BLaER1 (cell line): ENCODE data around the gene D2HGDH.
"Not testable (repeated sequence)": the region's sequence is repeated elsewhere in the genome, so short reads cannot be mapped to it uniquely, and the experiment has no call there.

ENCODE experiments used
- H3K27ac ChIP-seq: shearing (Covaris generic); formaldehyde crosslinking; 2 replicates; pipeline ENCODE4 v1.8.1; 2022
- H3K27me3 ChIP-seq: shearing (Covaris generic); formaldehyde crosslinking; 2 replicates; pipeline ENCODE4 v1.8.1; 2022
- H3K36me3 ChIP-seq: shearing (Covaris generic); formaldehyde crosslinking; 2 replicates; pipeline ENCODE4 v1.8.1; 2022
- H3K4me1 ChIP-seq: shearing (Covaris generic); formaldehyde crosslinking; 2 replicates; pipeline ENCODE4 v1.8.1; 2022
- H3K4me2 ChIP-seq: shearing (Covaris generic); formaldehyde crosslinking; 2 replicates; pipeline ENCODE4 v1.8.1; 2022
- H3K4me3 ChIP-seq: shearing (Covaris generic); formaldehyde crosslinking; 2 replicates; pipeline ENCODE4 v1.8.1; 2022
- H3K9ac ChIP-seq: shearing (Covaris generic); formaldehyde crosslinking; 2 replicates; pipeline ENCODE4 v1.8.1; 2022
- H3K9me3 ChIP-seq: shearing (Covaris generic); formaldehyde crosslinking; 2 replicates; pipeline ENCODE4 v1.8.1; 2022
- H4K20me1 ChIP-seq: shearing (Covaris generic); formaldehyde crosslinking; 2 replicates; pipeline ENCODE4 v1.8.1; 2022
- Cebpa-rat ChIP-seq: shearing (Covaris generic); IDR thresholded peaks from 2 replicates; pipeline ENCODE4 v1.8.1; 2022

Gene D2HGDH

GRCh38 chr2:241753493-241753892 is 19.1 kb downstream of the D2HGDH start:
- no peak for TF ChIP-seq Cebpa-rat
- Histone ChIP-seq H4K20me1 (no peaks in the 10 kb centered on the region), H3K9me3 (no peaks in the 10 kb centered on the region; the same call in 1 of the 2 replicates), H3K36me3 (peaks cover 82% of the 10 kb centered on the region), H3K4me2 (no peak overlapping the region), H3K4me1 (peaks cover 37% of the 10 kb centered on the region), H3K27me3 (no peaks in the 10 kb centered on the region), H3K9ac (no peak overlapping the region; the same call in 1 of the 2 replicates), H3K27ac (peak overlapping the region; percentile 15; the same call in 1 of the 2 replicates), H3K4me3 (no peak overlapping the region)

GRCh38 chr2:241754042-241754441 is 19.6 kb downstream of the D2HGDH start:
- H3K4me1 ChIP-seq, result peaks cover 40% of the 10 kb centered on the region
- H3K4me2 ChIP-seq, result no peak overlapping the region
- H3K36me3 ChIP-seq, result peaks cover 82% of the 10 kb centered on the region
- H4K20me1 ChIP-seq, result no peaks in the 10 kb centered on the region
- no peak for TF ChIP-seq Cebpa-rat
- no peaks in the 10 kb centered on the region for H3K27me3 ChIP-seq
- H3K4me3 ChIP-seq, result no peak overlapping the region
- peak overlapping the region; percentile 15; the same call in 1 of the 2 replicates for H3K27ac ChIP-seq
- H3K9ac ChIP-seq, result no peak overlapping the region
- no peaks in the 10 kb centered on the region; the same call in 1 of the 2 replicates for H3K9me3 ChIP-seq

GRCh38 chr2:241755166-241755565 is 20.7 kb downstream of the D2HGDH start:
- no peak overlapping the region for H3K27ac ChIP-seq

GRCh38 chr2:241755777-241756176 is 21.3 kb downstream of the D2HGDH start:
- Histone ChIP-seq H3K27ac (no peak overlapping the region), H3K9me3 (peaks cover 3% of the 10 kb centered on the region; the same call in 1 of the 2 replicates), H3K27me3 (no peaks in the 10 kb centered on the region), H4K20me1 (no peaks in the 10 kb centered on the region), H3K4me1 (peaks cover 27% of the 10 kb centered on the region), H3K36me3 (peaks cover 90% of the 10 kb centered on the region), H3K9ac (no peak overlapping the region), H3K4me3 (no peak overlapping the region), H3K4me2 (no peak overlapping the region)
- no peak for TF ChIP-seq Cebpa-rat

More at GRCh38 chr2:241755166-241755565, 20.7 kb downstream of the D2HGDH start:
- peaks cover 33% of the 10 kb centered on the region for H3K4me1 ChIP-seq
- no peaks in the 10 kb centered on the region for H4K20me1 ChIP-seq
- H3K9me3 ChIP-seq, result peaks cover under 1% of the 10 kb centered on the region; the same call in 1 of the 2 replicates
- no peak for TF ChIP-seq Cebpa-rat
- H3K4me3 ChIP-seq, result no peak overlapping the region
- H3K4me2 ChIP-seq, result no peak overlapping the region
- H3K9ac ChIP-seq, result no peak overlapping the region
- peaks cover 85% of the 10 kb centered on the region for H3K36me3 ChIP-seq
- H3K27me3 ChIP-seq, result no peaks in the 10 kb centered on the region

- no peak for TF ChIP-seq Cebpa-rat
- no peak overlapping the region for H3K4me2 ChIP-seq
- peaks cover 68% of the 10 kb centered on the region for H3K36me3 ChIP-seq
- peaks cover 34% of the 10 kb centered on the region for H3K4me1 ChIP-seq
- no peak overlapping the region; the same call in 1 of the 2 replicates for H3K9ac ChIP-seq
- no peaks in the 10 kb centered on the region for H3K27me3 ChIP-seq
- no peak overlapping the region for H3K27ac ChIP-seq
- no peak overlapping the region for H3K4me3 ChIP-seq
- H3K9me3 ChIP-seq, result peaks cover 3% of the 10 kb centered on the region; the same call in 1 of the 2 replicates
- no peaks in the 10 kb centered on the region for H4K20me1 ChIP-seq
Measured at GRCh38 chr2:241759067-241759807, 24.8 kb downstream of the D2HGDH start.

- peaks cover 63% of the 10 kb centered on the region for H3K36me3 ChIP-seq
Measured at GRCh38 chr2:241759893-241760292, 25.5 kb downstream of the D2HGDH start.

GRCh38 chr2:241760301-241760771 is 25.9 kb downstream of the D2HGDH start:
- TF ChIP-seq Cebpa-rat, result peak; percentile 26; the same call in 1 of the 2 replicates
- no peak overlapping the region for H3K4me2 ChIP-seq

More at GRCh38 chr2:241759893-241760292, 25.5 kb downstream of the D2HGDH start:
- H4K20me1 ChIP-seq, H3K9me3 ChIP-seq, H3K4me3 ChIP-seq, H3K4me2 ChIP-seq, H3K27ac ChIP-seq, H3K9ac ChIP-seq, H3K27me3 ChIP-seq: not testable (repeated sequence)
- peaks cover 41% of the 10 kb centered on the region for H3K4me1 ChIP-seq

GRCh38 chr2:241762321-241762932 is 28.0 kb downstream of the D2HGDH start:
- Histone ChIP-seq H4K20me1 (no peaks in the 10 kb centered on the region), H3K4me3 (no peak overlapping the region), H3K4me1 (peaks cover 43% of the 10 kb centered on the region), H3K27me3 (no peaks in the 10 kb centered on the region), H3K9ac (no peak overlapping the region), H3K36me3 (peaks cover 39% of the 10 kb centered on the region), H3K27ac (no peak overlapping the region), H3K4me2 (no peak overlapping the region), H3K9me3 (peaks cover 3% of the 10 kb centered on the region; the same call in 1 of the 2 replicates)
- TF ChIP-seq Cebpa-rat, result no peak

More at GRCh38 chr2:241760301-241760771, 25.9 kb downstream of the D2HGDH start:
- peaks cover 3% of the 10 kb centered on the region; the same call in 1 of the 2 replicates for H3K9me3 ChIP-seq
- H3K9ac ChIP-seq, result no peak overlapping the region
- no peaks in the 10 kb centered on the region for H4K20me1 ChIP-seq
- peaks cover 60% of the 10 kb centered on the region for H3K36me3 ChIP-seq
- H3K4me3 ChIP-seq, result no peak overlapping the region
- H3K27me3 ChIP-seq, result no peaks in the 10 kb centered on the region
- H3K4me1 ChIP-seq, result peaks cover 43% of the 10 kb centered on the region
- H3K27ac ChIP-seq, result no peak overlapping the region

GRCh38 chr2:241762933-241763369 is 28.5 kb downstream of the D2HGDH start:
- H3K9me3 ChIP-seq, result peaks cover 3% of the 10 kb centered on the region; the same call in 1 of the 2 replicates
- H3K4me3 ChIP-seq, result no peak overlapping the region
- no peaks in the 10 kb centered on the region for H4K20me1 ChIP-seq
- 0 out of 2 replicates have a peak overlapping the region, but pooled peaks have one; percentile 77 for H3K27ac ChIP-seq
- H3K4me1 ChIP-seq, result peaks cover 43% of the 10 kb centered on the region
- no peak overlapping the region for H3K9ac ChIP-seq
- H3K36me3 ChIP-seq, result peaks cover 38% of the 10 kb centered on the region
- peak overlapping the region; percentile 72 for H3K4me2 ChIP-seq
- TF ChIP-seq Cebpa-rat, result no peak
- H3K27me3 ChIP-seq, result no peaks in the 10 kb centered on the region
